GM12801 (cell line): Measurements from ENCODE around the gene OAT.

Experiments used
- TF ChIP-seq, protein P1 (sequence below): IDR thresholded peaks from one replicate; pipeline ENCODE4 v1.5.1; 2011; ENCODE audit warnings: control low read depth; ENCODE audit not compliant: insufficient read length; ENCODE audit errors: extremely low read depth

Gene OAT

GRCh38 chr10:124446830-124447750 is 28.4 kb upstream of the OAT start:
- TF ChIP-seq, protein P1, sequence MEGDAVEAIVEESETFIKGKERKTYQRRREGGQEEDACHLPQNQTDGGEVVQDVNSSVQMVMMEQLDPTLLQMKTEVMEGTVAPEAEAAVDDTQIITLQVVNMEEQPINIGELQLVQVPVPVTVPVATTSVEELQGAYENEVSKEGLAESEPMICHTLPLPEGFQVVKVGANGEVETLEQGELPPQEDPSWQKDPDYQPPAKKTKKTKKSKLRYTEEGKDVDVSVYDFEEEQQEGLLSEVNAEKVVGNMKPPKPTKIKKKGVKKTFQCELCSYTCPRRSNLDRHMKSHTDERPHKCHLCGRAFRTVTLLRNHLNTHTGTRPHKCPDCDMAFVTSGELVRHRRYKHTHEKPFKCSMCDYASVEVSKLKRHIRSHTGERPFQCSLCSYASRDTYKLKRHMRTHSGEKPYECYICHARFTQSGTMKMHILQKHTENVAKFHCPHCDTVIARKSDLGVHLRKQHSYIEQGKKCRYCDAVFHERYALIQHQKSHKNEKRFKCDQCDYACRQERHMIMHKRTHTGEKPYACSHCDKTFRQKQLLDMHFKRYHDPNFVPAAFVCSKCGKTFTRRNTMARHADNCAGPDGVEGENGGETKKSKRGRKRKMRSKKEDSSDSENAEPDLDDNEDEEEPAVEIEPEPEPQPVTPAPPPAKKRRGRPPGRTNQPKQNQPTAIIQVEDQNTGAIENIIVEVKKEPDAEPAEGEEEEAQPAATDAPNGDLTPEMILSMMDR, result no peak

DNA sequence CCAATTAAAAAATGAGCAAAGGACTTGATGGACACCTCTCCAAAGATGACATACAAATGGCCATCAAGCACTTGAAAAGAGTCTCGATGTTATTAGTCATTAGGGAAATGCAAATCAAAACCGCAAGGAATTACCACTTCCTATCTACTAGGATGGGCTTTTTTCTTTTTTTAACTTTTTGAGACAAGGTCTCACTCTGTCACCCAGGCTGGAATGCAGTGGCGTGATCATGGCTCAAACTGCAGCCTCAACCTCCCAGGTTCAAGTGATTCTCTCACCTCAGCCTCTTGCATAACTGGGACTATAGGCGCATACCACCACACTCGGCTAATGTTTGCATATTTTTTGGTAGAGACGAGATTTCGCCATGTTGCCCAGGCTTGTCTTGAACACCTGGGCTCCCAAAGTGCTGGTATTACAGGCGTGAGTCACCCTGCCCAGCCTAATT is 17.5 kb upstream of the OAT start:
- TF ChIP-seq, protein P1, result no peak

DNA sequence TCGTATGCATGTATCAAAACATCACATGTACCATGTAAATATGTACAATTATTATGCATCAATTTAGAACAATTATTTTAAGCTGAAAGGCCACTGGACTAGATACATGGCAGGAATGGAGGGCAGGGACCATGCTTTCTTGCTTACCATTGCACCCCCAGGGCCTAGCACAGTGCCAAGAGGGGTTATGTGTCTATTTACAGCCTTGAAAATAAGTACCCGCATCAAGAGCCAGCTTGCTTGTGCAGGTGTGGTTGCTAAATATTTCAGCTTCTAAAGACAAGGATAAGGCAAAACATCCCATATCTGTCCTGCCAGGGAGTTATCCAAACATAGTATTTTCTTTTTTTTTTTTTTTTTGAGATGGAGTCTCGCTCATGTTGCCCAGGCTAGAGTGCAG is 14.7 kb upstream of the OAT start:
- TF ChIP-seq, protein P1, result no peak

DNA sequence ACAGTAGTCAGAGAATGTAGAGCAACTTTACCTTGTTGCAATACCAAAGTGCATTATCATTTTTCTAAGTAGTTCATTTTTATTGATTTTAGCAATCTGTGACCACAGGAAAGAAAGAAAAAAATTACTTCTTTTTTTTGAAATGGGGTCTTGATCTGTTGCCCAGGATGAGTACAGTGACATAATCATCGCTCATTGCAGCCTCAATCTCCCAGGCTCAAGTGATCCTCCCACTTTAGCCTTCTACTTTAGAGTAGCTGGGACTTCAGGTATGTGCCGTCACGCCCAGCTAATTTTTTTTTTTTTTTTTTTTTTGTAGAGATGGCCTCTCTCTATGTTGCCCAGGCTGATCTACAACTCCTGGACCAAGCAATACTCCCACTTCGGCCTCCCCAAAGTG is 11.4 kb upstream of the OAT start:
- TF ChIP-seq, protein P1, result no peak

- TF ChIP-seq, protein P1, result no peak
Measured at GRCh38 chr10:124429576-124429975, 10.9 kb upstream of the OAT start.

DNA sequence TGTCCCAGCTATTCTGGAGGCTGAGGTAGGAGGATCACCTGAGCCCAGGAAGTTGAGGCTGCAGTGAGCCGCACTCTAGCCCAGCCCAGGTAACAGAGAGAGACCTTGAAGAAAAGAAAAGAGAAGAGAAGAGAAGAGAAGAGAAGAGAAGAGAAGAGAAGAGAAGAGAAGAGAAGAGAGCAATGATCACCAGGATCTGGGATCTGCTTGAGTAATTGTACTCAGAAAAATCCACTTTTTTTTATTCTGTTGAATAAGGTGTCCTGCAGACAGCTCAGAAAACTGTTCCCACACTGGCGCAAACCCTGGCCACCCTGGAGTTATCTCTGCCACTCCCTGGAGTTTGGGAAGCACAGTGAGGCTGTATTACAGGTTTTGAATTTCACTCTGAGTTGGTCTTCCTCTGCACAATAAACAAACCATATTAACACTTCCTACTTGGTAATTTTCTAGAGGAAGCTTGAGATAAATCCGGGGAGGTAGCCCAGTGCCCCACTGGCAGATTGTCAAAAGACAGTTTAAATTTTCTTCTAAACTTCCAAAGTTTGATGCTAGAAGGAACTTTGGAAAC is 9.6 kb upstream of the OAT start:
- TF ChIP-seq, protein P1, result no peak

- TF ChIP-seq, protein P1, result no peak
Measured at GRCh38 chr10:124425227-124425962, 6.7 kb upstream of the OAT start.
